Epithelial cell of esophagus (primary cell): Measurements from ENCODE around the gene EPHA1.
"Not testable (repeated sequence)": the region's sequence is repeated elsewhere in the genome, so short reads cannot be mapped to it uniquely, and the experiment has no call there.

ENCODE experiments used
- DNase-seq: peaks from one replicate; pipeline ENCODE4 v3.0.0; 2010; ENCODE audit warnings: low read depth
- H3K4me3 ChIP-seq: 2 replicates; pipeline ENCODE4 v1.5.1; 2011; ENCODE audit warnings: mild to moderate bottlenecking, low read length, control low read depth
- TF ChIP-seq, protein P1 (sequence below): IDR thresholded peaks from 2 replicates; pipeline ENCODE4 v1.5.1; 2011; ENCODE audit warnings: low read depth, mild to moderate bottlenecking, low read length, control low read depth, inconsistent platforms; ENCODE audit not compliant: insufficient read depth; ENCODE audit errors: missing control alignments

Gene EPHA1

GRCh38 chr7:143411976-143412708 lies 3.5 kb upstream of the EPHA1 start:
- DNase-seq, result no peak
- TF ChIP-seq, protein P1, sequence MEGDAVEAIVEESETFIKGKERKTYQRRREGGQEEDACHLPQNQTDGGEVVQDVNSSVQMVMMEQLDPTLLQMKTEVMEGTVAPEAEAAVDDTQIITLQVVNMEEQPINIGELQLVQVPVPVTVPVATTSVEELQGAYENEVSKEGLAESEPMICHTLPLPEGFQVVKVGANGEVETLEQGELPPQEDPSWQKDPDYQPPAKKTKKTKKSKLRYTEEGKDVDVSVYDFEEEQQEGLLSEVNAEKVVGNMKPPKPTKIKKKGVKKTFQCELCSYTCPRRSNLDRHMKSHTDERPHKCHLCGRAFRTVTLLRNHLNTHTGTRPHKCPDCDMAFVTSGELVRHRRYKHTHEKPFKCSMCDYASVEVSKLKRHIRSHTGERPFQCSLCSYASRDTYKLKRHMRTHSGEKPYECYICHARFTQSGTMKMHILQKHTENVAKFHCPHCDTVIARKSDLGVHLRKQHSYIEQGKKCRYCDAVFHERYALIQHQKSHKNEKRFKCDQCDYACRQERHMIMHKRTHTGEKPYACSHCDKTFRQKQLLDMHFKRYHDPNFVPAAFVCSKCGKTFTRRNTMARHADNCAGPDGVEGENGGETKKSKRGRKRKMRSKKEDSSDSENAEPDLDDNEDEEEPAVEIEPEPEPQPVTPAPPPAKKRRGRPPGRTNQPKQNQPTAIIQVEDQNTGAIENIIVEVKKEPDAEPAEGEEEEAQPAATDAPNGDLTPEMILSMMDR, result no peak
- H3K4me3 ChIP-seq, result no peak overlapping the region

DNA sequence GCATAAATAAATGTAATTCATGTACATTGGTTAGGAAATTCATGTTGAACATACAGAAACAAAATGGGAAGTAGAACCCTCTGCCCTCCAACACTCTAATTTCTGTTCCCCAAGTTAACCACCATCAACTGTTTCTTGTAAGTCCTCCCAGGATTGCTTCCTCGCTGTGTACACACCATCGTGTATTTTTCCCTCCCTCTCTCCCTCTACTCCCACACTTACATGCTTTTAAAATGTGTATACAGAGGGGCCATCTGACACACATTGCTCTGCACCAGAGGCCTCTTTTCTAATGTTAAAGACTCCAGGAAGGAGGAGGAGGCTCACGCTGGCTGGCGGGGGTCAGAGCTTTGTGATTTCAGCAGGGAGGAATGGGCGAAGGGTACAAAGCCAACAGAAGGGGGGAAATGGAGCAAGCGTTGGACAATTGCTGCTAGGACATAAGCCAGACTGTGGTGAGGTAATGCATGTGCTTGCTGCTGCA lies 1.9 kb upstream of the EPHA1 start:
- H3K4me3 ChIP-seq, result no peak overlapping the region
- TF ChIP-seq, protein P1, result no peak
- no peak for DNase-seq

GRCh38 chr7:143408252-143408685 lies 387 bp downstream of the EPHA1 start:
- TF ChIP-seq, protein P1, result no peak
- no peak for DNase-seq
- peak overlapping the region; percentile 86 for H3K4me3 ChIP-seq

DNA sequence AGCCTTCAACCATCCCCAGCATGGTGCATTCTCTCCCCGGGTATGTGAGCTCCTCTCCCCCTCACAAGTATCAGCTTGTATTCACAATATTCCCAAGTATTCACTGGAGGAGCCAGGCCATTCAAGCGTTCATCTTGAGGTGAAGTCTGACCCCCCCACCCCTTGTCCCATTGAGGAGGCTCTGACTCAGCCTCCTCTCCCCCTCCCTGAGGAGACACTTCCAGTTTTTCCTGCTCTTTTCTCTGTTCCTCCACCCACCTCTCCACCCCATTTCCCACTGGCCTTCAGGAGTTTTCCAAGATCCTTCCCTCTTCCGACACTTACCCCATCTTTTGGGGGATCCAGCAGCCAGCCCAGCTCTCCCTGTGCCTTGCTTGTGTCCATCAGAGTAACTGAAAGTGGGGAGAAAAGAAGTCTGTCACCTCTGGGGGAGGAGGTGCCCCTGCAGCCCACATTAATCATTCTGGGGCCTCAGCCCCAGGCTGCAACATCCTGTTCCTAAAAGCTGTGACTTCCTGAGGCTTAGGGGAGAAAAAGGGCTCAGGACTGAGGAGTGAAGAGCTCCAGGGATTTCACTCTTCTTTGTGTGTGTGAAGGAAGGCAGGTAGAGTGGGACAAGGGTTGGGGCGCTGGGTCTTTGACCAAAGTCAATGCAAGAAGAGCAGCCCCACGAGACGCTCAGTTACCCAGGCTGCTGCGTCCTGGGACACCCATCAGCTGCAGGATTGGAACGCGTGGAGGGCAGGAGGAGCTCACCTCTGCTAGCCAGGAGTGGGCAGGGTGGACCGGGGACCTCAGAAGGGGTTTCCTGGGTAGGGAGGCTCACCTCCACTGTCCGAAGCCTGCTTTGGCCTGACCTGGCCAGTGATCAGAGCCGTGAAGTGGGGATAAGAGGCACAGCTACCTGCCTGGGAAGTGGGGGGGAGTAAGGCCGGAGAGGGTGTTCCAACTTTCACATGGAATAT lies 1.1 kb downstream of the EPHA1 start:
- H3K4me3 ChIP-seq, result peak overlapping the region; percentile 86
- DNase-seq, result peak; percentile 66
- TF ChIP-seq, protein P1, result no peak

DNA sequence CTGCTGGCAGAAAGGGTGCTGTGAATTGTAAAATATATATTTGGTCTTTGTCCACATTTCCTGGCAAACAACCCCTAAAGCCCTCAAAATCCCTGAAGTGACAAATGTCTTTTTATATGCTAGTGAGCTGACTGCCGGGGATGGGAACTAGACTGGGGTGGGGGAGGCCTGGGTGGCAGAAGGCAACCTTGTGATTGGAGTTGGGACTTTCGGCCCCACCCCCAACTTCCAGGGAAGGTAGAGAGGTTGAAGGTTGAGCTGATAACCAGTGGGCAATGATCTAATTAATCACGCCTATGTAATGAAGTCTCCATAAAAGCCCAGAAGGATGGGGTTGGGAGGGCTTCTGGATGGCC lies 2.7 kb downstream of the EPHA1 start:
- no peak overlapping the region for H3K4me3 ChIP-seq
- TF ChIP-seq, protein P1, result no peak
- no peak for DNase-seq

DNA sequence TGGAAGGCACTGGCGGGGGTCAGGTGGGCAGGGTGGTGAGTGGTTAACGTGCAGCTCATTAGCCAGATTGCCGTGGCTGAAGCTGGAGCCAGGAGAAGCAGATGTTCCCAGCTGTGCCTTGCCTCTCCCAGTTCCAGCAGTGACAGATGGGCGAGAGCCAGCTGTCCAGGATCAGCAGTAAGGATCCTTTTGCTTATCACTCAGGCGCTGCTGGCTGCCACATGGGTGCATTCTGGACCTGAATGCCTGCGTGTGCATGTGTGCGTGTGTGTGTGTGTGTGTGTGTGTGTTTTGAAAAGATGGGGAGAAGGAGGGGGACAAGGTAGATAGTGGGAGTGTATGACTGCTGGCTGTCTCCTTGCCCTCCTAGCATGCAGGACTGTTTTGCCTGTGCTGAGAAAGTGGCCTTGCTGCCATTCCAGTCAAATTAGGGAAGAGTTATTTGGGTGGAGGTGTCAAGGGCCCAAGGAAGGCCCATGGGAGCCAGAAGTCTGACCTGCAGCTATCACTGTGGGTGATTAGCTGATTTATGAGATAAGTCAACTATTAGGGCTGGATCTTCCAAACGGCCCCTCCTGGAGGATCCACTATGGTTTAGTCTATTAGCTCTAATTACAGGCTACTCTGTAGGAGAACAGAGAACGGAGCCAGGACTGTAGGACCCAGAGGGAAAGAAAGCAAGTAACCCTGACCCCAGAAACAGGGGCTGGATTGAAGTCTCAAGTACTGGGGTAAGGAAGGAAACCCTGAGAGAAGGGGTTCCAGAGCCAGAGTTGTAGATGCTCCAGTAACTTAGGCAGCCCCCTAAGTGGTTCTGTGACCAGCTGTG lies 3.3 kb downstream of the EPHA1 start:
- H3K4me3 ChIP-seq, result no peak overlapping the region
- DNase-seq, result no peak
- TF ChIP-seq, protein P1, result no peak

GRCh38 chr7:143402233-143402632 lies 6.4 kb downstream of the EPHA1 start:
- DNase-seq, H3K4me3 ChIP-seq: not testable (repeated sequence)
